Measurements from ENCODE around the gene GPR87.

The GPR87 gene

GRCh38 chr3:151307131-151307530 is 9.5 kb downstream of the GPR87 start:
- no peak for DNase-seq (ENCODE audit: extremely low spot score)
- CTCF ChIA-PET = interaction anchor here (0.6 to 0.8 kb wide), 2 partner anchors 139 to 542 kb away, joined by 4 read pairs; no protein-coding TSS in a partner anchor
- POLR2A ChIA-PET = no interaction called here
- TF ChIP-seq CTBP1 (IDR thresholded peaks at IDR 0.05; ENCODE audit: borderline replicate concordance) (no peak), SUZ12 (IDR thresholded peaks at IDR 0.05) (no peak), ELF4 (IDR thresholded peaks at IDR 0.05) (no peak), LEF1 (IDR thresholded peaks at IDR 0.05; ENCODE audit: borderline replicate concordance) (no peak), FOXA1 (IDR thresholded peaks at IDR 0.05) (no peak), BHLHE40 (IDR thresholded peaks at IDR 0.05; ENCODE audit: borderline replicate concordance) (no peak), FOXM1 (IDR thresholded peaks at IDR 0.05; ENCODE audit: borderline replicate concordance) (no peak), TARDBP (IDR thresholded peaks at IDR 0.05) (no peak), HDGF (IDR thresholded peaks at IDR 0.05; ENCODE audit: borderline replicate concordance) (no peak), ZNF384 (IDR thresholded peaks at IDR 0.05) (no peak), NFRKB (IDR thresholded peaks at IDR 0.05) (no peak), ARNT (IDR thresholded peaks at IDR 0.05) (no peak)

GRCh38 chr3:151306168-151306810 is 10.3 kb downstream of the GPR87 start:
- POLR2A ChIA-PET = no interaction called here
- DNase-seq (ENCODE audit: extremely low spot score) = no peak
- CTCF ChIA-PET = no interaction called here

GRCh38 chr3:151305775-151306151 is 10.9 kb downstream of the GPR87 start:
- no peak for DNase-seq (ENCODE audit: extremely low spot score)
- ChIA-PET CTCF (no interaction called here), POLR2A (no interaction called here)
- no peak for TF ChIP-seq BHLHE40 (IDR thresholded peaks at IDR 0.05; ENCODE audit: borderline replicate concordance)

More at GRCh38 chr3:151306168-151306810, 10.3 kb downstream of the GPR87 start:
- TF ChIP-seq FOXA1 (IDR thresholded peaks at IDR 0.05) (no peak), PKNOX1 (IDR thresholded peaks at IDR 0.05) (no peak), ZNF384 (IDR thresholded peaks at IDR 0.05) (no peak), LEF1 (IDR thresholded peaks at IDR 0.05; ENCODE audit: borderline replicate concordance) (no peak), BHLHE40 (IDR thresholded peaks at IDR 0.05; ENCODE audit: borderline replicate concordance) (no peak), FOXM1 (IDR thresholded peaks at IDR 0.05; ENCODE audit: borderline replicate concordance) (no peak), SP1 (IDR thresholded peaks at IDR 0.05) (no peak), SUZ12 (IDR thresholded peaks at IDR 0.05) (no peak), CTBP1 (IDR thresholded peaks at IDR 0.05; ENCODE audit: borderline replicate concordance) (no peak), L3MBTL2 (conservative IDR thresholded peaks at IDR 0.05) (no peak), HDGF (IDR thresholded peaks at IDR 0.05; ENCODE audit: borderline replicate concordance) (no peak), ELF4 (IDR thresholded peaks at IDR 0.05) (no peak), TARDBP (IDR thresholded peaks at IDR 0.05) (no peak), ARNT (IDR thresholded peaks at IDR 0.05) (no peak)

GRCh38 chr3:151305060-151305774 is 11.4 kb downstream of the GPR87 start:
- ChIA-PET POLR2A (no interaction called here), CTCF (interaction anchor here (0.5 kb wide), 1 partner anchor 107 kb away, joined by 3 read pairs; no protein-coding TSS in a partner anchor)
- DNase-seq (ENCODE audit: extremely low spot score) = peak; percentile 34
- TF ChIP-seq ELF4 (IDR thresholded peaks at IDR 0.05) (no peak), SP1 (IDR thresholded peaks at IDR 0.05) (no peak), NFRKB (IDR thresholded peaks at IDR 0.05) (no peak), LEF1 (IDR thresholded peaks at IDR 0.05; ENCODE audit: borderline replicate concordance) (no peak), FOXM1 (IDR thresholded peaks at IDR 0.05; ENCODE audit: borderline replicate concordance) (no peak), FOXA1 (IDR thresholded peaks at IDR 0.05) (no peak), L3MBTL2 (conservative IDR thresholded peaks at IDR 0.05) (no peak), PKNOX1 (IDR thresholded peaks at IDR 0.05) (no peak), CTBP1 (IDR thresholded peaks at IDR 0.05; ENCODE audit: borderline replicate concordance) (no peak), SUZ12 (IDR thresholded peaks at IDR 0.05) (no peak), FOXK2 (IDR thresholded peaks at IDR 0.05) (no peak), ZNF384 (IDR thresholded peaks at IDR 0.05) (no peak)

GRCh38 chr3:151303751-151304150 is 12.9 kb downstream of the GPR87 start:
- ChIA-PET POLR2A (no interaction called here), CTCF (no interaction called here)
- TF ChIP-seq LEF1 (IDR thresholded peaks at IDR 0.05; ENCODE audit: borderline replicate concordance) = no peak
- no peak for TF ChIP-seq ZNF384 (IDR thresholded peaks at IDR 0.05)
- TF ChIP-seq FOXK2 (IDR thresholded peaks at IDR 0.05) = no peak
- TF ChIP-seq HDGF (IDR thresholded peaks at IDR 0.05; ENCODE audit: borderline replicate concordance) = no peak
- TF ChIP-seq FOXM1 (IDR thresholded peaks at IDR 0.05; ENCODE audit: borderline replicate concordance) = no peak
- no peak for TF ChIP-seq ARNT (IDR thresholded peaks at IDR 0.05)
- no peak for TF ChIP-seq FOXA1 (IDR thresholded peaks at IDR 0.05)
- no peak for TF ChIP-seq L3MBTL2 (conservative IDR thresholded peaks at IDR 0.05)
- no peak for TF ChIP-seq CTBP1 (IDR thresholded peaks at IDR 0.05; ENCODE audit: borderline replicate concordance)
- TF ChIP-seq SP1 (IDR thresholded peaks at IDR 0.05) = no peak
- no peak for TF ChIP-seq NFRKB (IDR thresholded peaks at IDR 0.05)
- TF ChIP-seq TARDBP (IDR thresholded peaks at IDR 0.05) = no peak
- DNase-seq (ENCODE audit: extremely low spot score) = no peak

GRCh38 chr3:151301787-151302186 is 14.8 kb downstream of the GPR87 start:
- ChIA-PET CTCF (no interaction called here), POLR2A (no interaction called here)
- no peak for TF ChIP-seq SUZ12 (IDR thresholded peaks at IDR 0.05)
- TF ChIP-seq FOXA1 (IDR thresholded peaks at IDR 0.05) = no peak
- no peak for TF ChIP-seq L3MBTL2 (conservative IDR thresholded peaks at IDR 0.05)
- TF ChIP-seq FOXK2 (IDR thresholded peaks at IDR 0.05) = no peak
- TF ChIP-seq ELF4 (IDR thresholded peaks at IDR 0.05) = no peak
- no peak for TF ChIP-seq FOXM1 (IDR thresholded peaks at IDR 0.05; ENCODE audit: borderline replicate concordance)
- no peak for TF ChIP-seq BHLHE40 (IDR thresholded peaks at IDR 0.05; ENCODE audit: borderline replicate concordance)
- TF ChIP-seq SP1 (IDR thresholded peaks at IDR 0.05) = no peak
- TF ChIP-seq ARNT (IDR thresholded peaks at IDR 0.05) = no peak
- no peak for TF ChIP-seq PKNOX1 (IDR thresholded peaks at IDR 0.05)
- TF ChIP-seq NFRKB (IDR thresholded peaks at IDR 0.05) = no peak
- TF ChIP-seq ZNF384 (IDR thresholded peaks at IDR 0.05) = no peak
- DNase-seq (ENCODE audit: extremely low spot score) = no peak
